OCI-M2 (cell line): ENCODE results near the gene NPIPB6.

Source experiments
- DNase-seq: peaks from one replicate; lab custom pipeline; 2025; ENCODE audit not compliant: unreplicated experiment; lab: John Stamatoyannopoulos, UW

The NPIPB6 gene

GRCh38 chr16:28300327-28300726 lies 63.0 kb downstream of the NPIPB6 start:
- DNase-seq, result no peak

GRCh38 chr16:28298511-28298878 lies 64.8 kb downstream of the NPIPB6 start:
- DNase-seq, result no peak

GRCh38 chr16:28297784-28298510 lies 65.4 kb downstream of the NPIPB6 start:
- no peak for DNase-seq

GRCh38 chr16:28297308-28297707 lies 66.0 kb downstream of the NPIPB6 start:
- no peak for DNase-seq

GRCh38 chr16:28295276-28295675 lies 68.0 kb downstream of the NPIPB6 start:
- no peak for DNase-seq

GRCh38 chr16:28294201-28294600 lies 69.1 kb downstream of the NPIPB6 start:
- no peak for DNase-seq

- DNase-seq, result no peak
Observed at GRCh38 chr16:28293601-28293960, 69.7 kb downstream of the NPIPB6 start.

GRCh38 chr16:28292731-28293600 lies 70.3 kb downstream of the NPIPB6 start:
- no peak for DNase-seq
